ENCODE results near the gene SPEM1. TPM values are rescaled to one million over a fixed set of nuclear protein-coding genes. Genes with fewer than 3 reads are reported as not detected.

SPEM1 gene
- total and polyA plus RNA-seq, 4 donors: not detected

DNA sequence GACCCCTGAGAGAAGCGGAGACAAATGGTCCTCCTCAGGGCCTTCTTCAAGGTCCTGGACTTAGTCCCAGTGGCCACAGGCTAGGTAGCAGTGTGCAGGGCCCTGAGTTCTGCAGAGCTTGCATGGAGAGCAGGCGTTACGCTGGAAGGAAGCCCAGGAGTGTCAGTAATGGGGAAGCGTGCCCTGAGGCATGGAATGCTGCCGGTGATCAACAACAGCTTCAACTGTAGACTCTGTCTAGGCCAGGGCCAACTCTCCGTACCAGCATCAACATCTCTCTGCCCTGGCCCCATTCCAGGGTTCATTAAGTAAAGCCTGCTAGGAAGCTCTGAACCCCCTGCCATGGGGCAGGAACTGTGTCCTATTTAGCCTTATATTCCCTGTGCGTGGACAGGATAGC, 39.8 kb upstream of the SPEM1 start:
- no peaks in the 10 kb centered on the region for H3K9me3 ChIP-seq (ENCODE audit: control insufficient read depth in 4 of 4, low read length in 3 of 4)
- no peak overlapping the region for H3K27ac ChIP-seq (ENCODE audit: low read depth in 1 of 2, low read length in 2 of 2)
- H3K27me3 ChIP-seq (ENCODE audit: control insufficient read depth in 4 of 4, insufficient read depth in 4 of 4, low read length in 3 of 4): peaks cover 0 to 3% (median 0%) of the 10 kb centered on the region in 4 donors
- peaks cover 6 to 18% (median 12%) of the 10 kb centered on the region in 4 donors for H3K4me1 ChIP-seq (ENCODE audit: control insufficient read depth in 4 of 4, insufficient read depth in 4 of 4, low read length in 3 of 4)
- H3K9ac ChIP-seq (ENCODE audit: low read depth in 1 of 2, low read length in 2 of 2): no peak overlapping the region
- peaks cover 0 to 2% (median 0%) of the 10 kb centered on the region in 4 donors for H3K36me3 ChIP-seq (ENCODE audit: control insufficient read depth in 4 of 4, insufficient read depth in 3 of 4, low read depth in 1 of 4, low read length in 3 of 4)
- TF ChIP-seq YY1 (IDR thresholded peaks at IDR 0.05): no peak
- TF ChIP-seq TAF1 (conservative IDR thresholded peaks at IDR 0.05): no peak
- no peak for TF ChIP-seq FOXA1 (IDR thresholded peaks at IDR 0.05)
- no peak for TF ChIP-seq RAD21 (IDR thresholded peaks at IDR 0.05)
- no peak for TF ChIP-seq SP1 (IDR thresholded peaks at IDR 0.05)
- no peak for TF ChIP-seq JUND (IDR thresholded peaks at IDR 0.05)
- TF ChIP-seq NR2F2 (IDR thresholded peaks at IDR 0.05): no peak
- TF ChIP-seq REST (IDR thresholded peaks at IDR 0.05): no peak
- no peak for TF ChIP-seq HNF4A (conservative IDR thresholded peaks at IDR 0.05)
- TF ChIP-seq RXRA (IDR thresholded peaks at IDR 0.05): no peak
- no peak for TF ChIP-seq FOXA2 (IDR thresholded peaks at IDR 0.05)
- TF ChIP-seq EGR1 (IDR thresholded peaks at IDR 0.05; ENCODE audit: low read depth in 2 of 2): no peak
- no peak for TF ChIP-seq ZBTB33 (IDR thresholded peaks at IDR 0.05)
- TF ChIP-seq, protein P1, sequence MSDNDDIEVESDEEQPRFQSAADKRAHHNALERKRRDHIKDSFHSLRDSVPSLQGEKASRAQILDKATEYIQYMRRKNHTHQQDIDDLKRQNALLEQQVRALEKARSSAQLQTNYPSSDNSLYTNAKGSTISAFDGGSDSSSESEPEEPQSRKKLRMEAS (IDR thresholded peaks at IDR 0.05): no peak
- TF ChIP-seq GABPA (IDR thresholded peaks at IDR 0.05 in 1 of 2, conservative IDR thresholded peaks at IDR 0.05 in 1 of 2): no peak
- TF ChIP-seq HNF4G (IDR thresholded peaks at IDR 0.05): no peak
- TF ChIP-seq, protein P2, sequence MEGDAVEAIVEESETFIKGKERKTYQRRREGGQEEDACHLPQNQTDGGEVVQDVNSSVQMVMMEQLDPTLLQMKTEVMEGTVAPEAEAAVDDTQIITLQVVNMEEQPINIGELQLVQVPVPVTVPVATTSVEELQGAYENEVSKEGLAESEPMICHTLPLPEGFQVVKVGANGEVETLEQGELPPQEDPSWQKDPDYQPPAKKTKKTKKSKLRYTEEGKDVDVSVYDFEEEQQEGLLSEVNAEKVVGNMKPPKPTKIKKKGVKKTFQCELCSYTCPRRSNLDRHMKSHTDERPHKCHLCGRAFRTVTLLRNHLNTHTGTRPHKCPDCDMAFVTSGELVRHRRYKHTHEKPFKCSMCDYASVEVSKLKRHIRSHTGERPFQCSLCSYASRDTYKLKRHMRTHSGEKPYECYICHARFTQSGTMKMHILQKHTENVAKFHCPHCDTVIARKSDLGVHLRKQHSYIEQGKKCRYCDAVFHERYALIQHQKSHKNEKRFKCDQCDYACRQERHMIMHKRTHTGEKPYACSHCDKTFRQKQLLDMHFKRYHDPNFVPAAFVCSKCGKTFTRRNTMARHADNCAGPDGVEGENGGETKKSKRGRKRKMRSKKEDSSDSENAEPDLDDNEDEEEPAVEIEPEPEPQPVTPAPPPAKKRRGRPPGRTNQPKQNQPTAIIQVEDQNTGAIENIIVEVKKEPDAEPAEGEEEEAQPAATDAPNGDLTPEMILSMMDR (IDR thresholded peaks at IDR 0.05; ENCODE audit: low read depth, low read length, missing input control): no peak
- TF ChIP-seq, protein P3, sequence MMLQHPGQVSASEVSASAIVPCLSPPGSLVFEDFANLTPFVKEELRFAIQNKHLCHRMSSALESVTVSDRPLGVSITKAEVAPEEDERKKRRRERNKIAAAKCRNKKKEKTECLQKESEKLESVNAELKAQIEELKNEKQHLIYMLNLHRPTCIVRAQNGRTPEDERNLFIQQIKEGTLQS (IDR thresholded peaks at IDR 0.05): no peak
- 40% methylated on average over 7 of the region's 7 CpGs for WGBS
- peak overlapping the region; percentile 12 to 74 (median 63) for H3K4me3 ChIP-seq (ENCODE audit: low read depth in 1 of 3, low read length in 3 of 3)
- DNase-seq (ENCODE audit: low spot score): no peak
